HCEC 1CT (cell line): ENCODE data around the gene FITM1.

ENCODE experiments used
- DNase-seq: peaks from one replicate; pipeline ENCODE4 v3.0.0-alpha.2; 2017

The FITM1 gene

DNA sequence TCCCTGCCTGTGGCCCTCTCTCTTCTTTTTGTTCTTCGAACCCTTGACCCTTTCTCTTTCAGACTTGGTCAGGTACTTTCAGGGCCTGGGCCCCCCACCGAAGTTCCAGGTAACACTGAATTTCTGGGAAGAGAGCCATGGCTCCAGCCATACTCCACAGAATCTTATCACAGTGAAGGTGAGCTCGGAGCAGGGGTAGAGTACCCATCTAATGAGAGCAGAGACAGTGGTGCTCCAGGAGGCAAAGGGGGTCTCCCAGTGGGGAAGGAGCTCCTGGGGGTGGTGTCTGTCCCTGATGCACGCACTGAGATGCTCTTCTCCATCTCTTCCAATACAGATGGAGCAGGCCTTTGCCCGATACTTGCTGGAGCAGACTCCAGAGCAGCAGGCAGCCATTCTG is 35.3 kb downstream of the FITM1 start:
- no peak for DNase-seq

DNA sequence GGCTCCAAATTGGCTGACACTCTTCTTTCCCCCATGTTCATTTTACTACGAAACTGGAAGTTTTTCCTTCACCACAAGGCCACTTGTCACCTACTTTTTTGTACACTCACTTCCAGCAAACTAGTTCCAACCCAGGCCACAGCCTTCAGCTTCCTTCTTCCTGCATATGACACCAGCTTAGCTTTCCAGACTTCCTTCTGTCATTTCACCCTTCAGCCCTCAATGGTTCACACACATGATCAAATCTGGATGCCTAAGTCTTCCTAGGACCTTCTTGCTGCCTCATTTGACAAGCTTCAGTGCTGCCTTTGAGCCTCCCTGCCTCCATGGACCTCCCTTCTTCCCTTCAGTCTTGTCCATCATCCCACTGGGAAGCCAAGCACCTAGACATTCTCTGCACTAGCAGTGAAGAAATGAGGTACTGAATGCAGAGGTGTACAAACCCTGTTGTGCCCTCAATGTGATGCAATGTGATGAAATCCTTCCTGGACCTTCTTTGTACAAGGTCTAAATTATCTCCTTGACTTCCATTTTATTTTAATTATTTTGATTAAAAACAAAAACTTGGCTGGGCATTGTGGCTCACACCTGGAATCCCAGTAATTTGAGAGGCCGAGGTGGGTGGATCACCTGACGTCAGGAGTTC is 37.1 kb downstream of the FITM1 start:
- DNase-seq = no peak

DNA sequence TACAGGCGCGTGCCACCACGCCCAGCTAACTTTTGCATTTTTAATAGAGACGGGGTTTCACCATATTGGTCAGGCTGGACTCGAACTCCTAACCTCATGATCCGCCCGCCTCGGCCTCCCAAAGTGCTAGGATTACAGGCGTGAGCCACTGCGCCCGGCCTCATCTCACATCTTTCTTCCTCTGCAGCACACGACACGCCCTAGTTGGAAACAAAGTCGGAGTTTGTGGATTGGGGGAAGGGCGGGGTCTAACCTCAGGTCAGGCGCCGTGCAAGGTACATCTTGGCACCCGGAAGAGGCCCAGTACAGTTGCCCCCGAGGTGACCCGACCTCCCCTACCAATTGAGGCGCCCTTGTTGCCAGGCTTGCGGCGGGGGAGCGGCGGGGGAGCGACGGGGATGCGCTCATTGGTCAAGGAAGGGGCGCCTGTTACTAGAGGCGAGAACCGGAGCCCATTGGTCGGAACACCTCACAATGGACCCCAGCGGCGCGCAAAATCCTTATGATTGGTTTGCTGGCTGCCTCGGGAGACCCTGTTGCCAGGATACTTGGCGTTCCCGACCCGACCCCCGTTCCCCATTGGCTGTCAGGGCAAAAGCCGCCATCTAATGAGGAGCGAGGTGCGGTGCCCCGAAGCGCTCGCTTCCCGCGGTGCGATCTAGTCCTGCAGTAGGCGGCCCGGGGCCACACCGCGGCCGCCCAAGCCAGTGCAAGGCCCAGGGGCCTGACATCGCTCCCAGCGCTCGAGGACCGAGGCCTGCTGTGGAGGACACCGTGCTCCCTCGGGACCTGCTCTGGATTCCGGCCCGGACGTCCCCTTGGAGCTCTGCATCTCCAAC is 41.2 kb downstream of the FITM1 start, which contains the start of gene REC8:
Gene REC8, plus strand, starts transcription at position 659 of the 839 bp plus-strand sequence. CDS start 473 bp downstream, outside the sequence.
- no peak for DNase-seq

DNA sequence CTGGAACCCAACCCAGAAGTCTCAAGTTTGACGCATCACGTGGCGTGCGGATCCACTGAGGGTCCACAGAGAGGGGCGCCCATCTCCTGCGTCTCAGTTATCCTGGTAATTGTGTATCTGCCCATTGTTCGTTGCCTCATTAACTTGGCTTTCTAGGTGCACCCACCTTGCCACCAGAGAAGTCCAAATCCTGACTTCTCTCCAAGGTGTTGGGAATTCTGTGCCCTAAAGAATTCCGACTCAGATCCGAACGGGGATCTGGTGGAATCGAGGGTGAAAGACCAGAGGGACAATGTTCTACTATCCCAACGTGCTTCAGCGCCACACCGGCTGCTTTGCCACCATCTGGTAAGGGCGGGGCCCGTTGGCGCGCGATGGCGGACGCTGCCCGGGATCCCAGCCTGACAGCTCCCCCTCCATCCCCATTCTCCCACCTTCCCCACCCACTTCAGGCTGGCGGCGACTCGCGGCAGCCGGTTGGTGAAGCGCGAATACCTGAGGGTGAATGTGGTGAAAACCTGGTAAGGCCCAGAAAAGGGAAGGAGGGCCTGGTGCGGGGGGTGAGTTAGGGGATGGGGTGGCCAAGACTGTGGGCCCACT is 41.9 kb downstream of the FITM1 start:
- DNase-seq = no peak

DNA sequence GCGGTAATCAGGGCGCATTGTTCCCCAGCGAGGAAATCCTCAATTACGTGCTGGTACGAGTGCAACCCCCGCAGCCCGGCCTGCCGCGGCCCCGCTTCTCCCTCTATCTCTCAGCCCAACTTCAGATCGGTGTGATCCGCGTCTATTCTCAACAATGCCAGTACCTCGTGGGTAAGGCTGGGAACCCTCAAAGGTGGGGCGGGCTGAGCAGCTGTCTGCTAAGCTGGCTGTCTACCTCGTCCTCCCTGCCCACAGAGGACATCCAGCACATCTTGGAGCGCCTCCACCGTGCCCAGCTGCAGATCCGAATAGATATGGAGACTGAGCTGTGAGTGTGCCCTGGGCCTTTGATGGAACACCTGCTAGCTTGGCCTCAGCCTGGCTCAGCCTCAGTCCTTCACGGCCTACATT is 42.4 kb downstream of the FITM1 start:
- no peak for DNase-seq

DNA sequence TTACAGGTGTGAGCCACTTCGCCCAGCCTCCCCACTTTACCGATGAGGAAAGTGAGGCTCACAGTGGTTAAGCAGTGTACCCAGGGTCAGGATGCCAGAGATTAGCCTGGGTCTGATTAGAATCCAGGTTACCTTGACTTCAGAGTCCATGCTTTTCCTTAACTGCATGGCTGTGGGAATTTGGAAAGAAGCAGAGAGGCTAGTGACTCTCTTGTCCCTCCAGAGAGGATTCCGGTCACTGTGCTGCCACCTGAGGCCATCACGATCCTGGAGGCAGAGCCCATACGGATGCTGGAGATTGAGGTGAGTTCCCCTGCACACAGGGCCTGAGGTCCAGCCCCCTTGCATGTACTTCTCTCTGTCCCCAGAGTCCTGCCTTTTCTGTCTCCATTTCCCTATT is 46.1 kb downstream of the FITM1 start:
- no peak for DNase-seq

DNA sequence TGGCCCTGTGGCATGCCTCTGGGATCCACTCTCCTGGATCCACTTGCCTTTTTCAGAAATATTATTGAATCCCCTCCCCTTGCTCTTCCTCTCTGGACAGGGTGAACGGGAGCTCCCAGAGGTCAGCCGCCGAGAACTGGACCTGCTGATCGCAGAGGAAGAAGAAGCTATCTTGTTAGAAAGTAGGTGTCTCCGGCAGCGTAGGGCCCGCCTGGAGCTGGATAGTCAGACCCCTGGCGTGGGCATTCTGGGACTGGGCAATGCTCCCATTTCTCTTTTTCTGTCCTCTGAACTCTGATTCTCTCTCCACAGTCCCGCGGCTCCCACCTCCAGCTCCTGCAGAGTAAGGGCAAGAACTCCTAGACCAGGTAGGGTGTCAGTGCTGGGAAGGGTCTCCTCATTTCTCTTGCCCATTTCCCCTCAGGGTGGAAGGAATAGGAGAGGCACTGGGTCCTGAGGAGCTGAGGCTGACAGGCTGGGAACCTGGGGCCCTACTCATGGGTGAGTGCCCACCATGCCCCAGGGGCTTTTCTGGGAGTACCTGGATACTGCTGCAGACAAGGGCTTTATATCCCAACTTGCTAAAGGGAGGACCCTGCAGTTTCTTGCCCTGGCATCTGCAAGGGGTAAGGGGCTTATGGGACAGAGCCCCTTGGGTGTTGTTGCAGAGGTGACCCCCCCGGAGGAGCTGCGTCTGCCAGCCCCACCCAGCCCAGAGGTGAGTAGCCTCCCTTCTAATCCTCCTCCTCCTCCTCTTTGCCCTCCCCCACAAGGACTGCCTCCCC is 46.8 kb downstream of the FITM1 start:
- no peak for DNase-seq

DNA sequence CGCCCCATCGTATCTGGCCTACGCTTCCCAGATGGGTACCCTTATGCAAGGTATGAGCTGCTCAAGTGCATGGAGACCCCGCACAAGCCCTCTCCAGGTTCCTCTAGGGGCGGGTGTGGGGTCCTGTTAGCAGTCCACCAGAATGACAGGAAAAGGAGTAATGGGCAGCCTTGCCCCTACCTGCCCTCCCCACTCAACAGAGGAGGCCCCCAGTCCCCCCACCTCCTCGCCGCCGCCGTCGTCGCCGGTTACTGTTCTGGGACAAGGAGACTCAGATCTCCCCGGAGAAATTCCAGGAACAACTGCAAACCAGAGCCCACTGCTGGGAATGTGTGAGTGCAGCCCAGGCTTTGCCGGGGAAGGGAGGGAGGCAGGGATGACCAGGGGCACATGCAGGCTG is 47.4 kb downstream of the FITM1 start:
- no peak for DNase-seq

DNA sequence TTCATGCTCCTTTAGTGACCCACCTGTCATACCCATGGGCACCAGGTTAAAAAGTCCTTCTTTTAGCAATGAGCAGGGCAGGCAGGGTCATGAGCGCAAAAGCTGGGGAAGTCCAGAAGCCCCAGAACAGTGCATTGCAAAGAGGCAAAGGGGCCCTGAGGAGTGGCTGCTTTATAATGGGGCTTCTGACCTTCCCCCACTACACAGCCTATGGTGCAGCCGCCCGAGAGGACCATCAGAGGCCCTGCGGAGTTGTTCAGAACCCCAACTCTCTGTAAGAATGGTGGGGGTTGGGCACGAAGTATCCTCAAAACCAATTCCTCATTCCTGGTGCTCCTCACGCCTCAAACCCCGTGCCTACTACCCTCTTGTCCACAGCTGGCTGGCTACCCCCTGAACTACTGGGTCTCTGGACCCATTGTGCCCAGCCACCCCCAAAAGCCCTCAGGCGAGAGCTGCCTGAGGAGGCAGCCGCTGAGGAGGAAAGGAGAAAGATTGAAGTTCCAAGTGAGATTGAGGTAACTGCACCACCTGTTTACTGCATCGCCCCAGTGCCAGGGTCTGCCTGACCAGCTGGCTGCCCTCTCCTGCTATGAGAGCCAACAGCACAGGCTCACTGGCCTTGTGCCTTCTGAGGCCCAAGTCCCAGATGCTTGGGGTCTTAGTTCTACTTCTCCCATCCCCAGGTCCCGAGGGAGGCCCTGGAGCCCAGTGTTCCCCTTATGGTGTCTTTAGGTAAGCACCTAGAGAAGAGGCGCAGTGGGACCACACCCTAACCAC is 48.1 kb downstream of the FITM1 start:
- DNase-seq = no peak

DNA sequence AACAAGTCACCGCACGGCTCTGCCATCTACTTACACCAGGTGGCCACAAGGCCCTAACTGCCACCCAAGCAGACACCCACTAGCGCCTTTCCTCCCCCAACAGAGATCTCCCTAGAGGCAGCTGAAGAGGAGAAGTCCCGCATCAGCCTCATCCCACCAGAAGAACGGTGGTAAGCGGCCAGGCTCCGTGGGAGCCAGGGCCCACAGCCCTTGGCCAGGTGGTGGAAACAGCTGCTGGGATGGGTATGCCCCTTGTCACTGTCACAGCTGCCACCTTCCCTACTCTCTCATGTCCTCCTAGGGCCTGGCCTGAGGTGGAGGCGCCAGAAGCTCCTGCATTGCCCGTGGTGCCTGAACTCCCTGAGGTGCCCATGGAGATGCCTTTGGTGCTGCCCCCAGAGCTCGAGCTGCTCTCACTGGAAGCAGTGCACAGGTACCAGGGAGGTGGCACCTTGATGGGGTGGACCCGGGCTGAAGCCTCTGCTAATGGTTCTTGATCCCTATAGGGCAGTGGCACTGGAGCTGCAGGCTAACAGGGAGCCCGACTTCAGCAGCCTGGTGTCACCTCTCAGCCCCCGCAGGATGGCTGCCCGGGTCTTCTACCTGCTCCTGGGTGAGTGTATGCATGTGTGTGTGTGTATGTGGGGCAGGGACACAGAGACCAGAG is 49.0 kb downstream of the FITM1 start:
- DNase-seq = no peak

DNA sequence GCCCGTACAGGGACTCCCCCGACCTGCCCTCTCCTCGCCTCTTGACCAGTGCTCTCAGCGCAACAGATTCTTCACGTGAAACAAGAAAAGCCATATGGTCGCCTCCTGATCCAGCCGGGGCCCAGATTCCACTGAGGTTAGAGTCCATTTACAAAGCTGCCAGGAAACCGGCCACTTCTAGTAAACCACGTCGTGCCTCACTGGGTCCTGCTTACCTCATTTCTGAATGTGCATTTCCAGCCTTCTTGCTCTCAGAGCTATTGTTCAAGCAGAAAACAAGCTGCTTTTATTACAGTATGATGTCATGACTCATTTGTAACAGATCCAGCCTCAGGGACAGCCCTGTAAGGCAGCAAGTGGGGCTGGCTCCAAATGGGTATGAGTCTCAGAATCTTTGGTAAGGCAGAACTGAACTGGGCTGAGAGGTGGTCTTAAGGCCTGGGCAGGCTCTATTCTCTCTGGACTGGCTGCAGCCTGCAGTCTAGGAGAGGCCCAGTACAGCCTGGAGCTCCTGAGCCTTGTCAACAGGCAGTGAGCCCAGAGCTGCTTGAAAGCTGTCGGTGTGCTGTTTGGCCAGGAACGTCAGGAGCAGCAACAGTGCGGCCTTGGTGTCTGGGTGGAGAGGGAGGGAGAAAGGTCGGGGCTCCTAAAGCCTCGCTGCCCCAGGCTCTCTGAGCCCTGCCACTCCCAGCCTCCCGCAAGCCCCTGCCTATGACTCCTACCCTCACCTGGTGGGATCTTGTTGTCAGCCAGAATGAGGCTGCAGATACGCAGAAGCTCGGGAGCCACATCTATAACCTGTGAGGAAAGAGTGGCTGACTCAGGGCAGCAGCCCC is 49.7 kb downstream of the FITM1 start:
- no peak for DNase-seq

DNA sequence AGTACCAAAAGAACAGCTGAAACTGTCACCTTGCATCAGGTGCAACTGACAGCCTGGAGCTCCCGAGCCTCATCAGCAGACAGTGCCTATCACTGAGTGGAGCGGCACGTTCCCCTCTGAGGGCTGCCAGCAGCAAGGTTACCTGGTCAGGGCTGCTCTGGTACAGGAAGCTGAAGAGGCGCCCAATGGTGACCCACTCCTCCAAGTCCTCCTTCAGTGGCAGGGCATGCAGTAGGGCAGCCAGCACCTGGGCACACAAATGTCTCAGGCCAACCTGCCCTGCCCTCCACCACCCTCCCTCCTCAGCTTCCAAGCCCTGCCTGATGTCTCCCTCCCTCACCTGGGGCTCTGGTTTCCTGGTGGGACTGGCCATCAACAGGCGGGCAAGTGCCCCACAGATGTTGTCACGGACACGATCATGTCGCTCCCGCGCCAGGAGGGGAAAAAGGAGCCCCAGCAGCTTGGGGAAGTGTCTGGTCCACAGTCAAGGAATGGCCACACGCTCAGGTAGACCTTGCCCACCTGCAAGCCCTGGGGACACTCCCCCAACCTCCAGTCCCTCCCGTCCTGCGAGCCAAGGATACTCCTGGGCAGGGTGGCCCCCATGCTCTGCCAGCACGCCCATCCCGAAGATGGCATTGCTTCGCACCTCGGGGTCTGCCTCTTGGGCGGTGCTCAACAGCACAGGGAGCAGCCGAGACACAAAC is 51.1 kb downstream of the FITM1 start:
- DNase-seq = no peak
